SK-N-SH (cell line): ENCODE measurements around the gene SCGN. TPM values are rescaled to one million over a fixed set of nuclear protein-coding genes. Genes with fewer than 3 reads are reported as not detected.

Source experiments
- CTCF ChIA-PET: fragments of 300-600, 350-600 bp; formaldehyde crosslinking; extraction: SDS; loops from one replicate; lab custom pipeline; 2021; lab: Yijun Ruan, JAX
- POLR2A ChIA-PET: fragments of 350-600 bp; sonication (Branson Sonifier 250); formaldehyde crosslinking; extraction: SDS; loops from one replicate; lab custom pipeline; 2020; ENCODE audit warnings: antibody characterized with exemption, inconsistent platforms; lab: Yijun Ruan, JAX
- DNase-seq: peaks from one replicate; pipeline ENCODE4 v3.0.0; 2012
- H2AFZ ChIP-seq: fragments of 200-600 bp; sonication (generic); 2 replicates; pipeline ENCODE4 v1.8.1; 2016; ENCODE audit warnings: antibody characterized with exemption, mild to moderate bottlenecking, low read depth
- H3F3A ChIP-seq: fragments of 200-600 bp; sonication (generic); replicated peaks from 2 replicates; pipeline ENCODE3; 2016; ENCODE audit warnings: antibody characterized with exemption, mild to moderate bottlenecking; ENCODE audit not compliant: insufficient read depth
- H3K27ac ChIP-seq, 2 experiments: fragments of 200-500 bp in 1 of 2; fragments of 200-600 bp in 1 of 2; sonication (Bioruptor generic) in 1 of 2; sonication (generic), shearing (Covaris generic) in 1 of 2; 2 replicates each; pipeline versions ENCODE4 v1.5.1 to v1.6.1; 2014 to 2016; ENCODE audit warnings: low read depth in 2 of 2, inconsistent platforms in 1 of 2, low read length in 1 of 2, mild to moderate bottlenecking in 1 of 2, mixed read lengths in 1 of 2
- H3K27me3 ChIP-seq: fragments of 200-600 bp; sonication (generic), shearing (Covaris generic); 2 replicates; pipeline ENCODE4 v1.6.1; 2016; ENCODE audit warnings: mixed run types; ENCODE audit not compliant: insufficient read depth
- H3K36me3 ChIP-seq, 2 experiments: fragments of 200-500 bp in 1 of 2; fragments of 200-600 bp in 1 of 2; sonication (Bioruptor generic) in 1 of 2; sonication (generic) in 1 of 2; replicated peaks in 1 of 2; 2 replicates each; pipeline versions ENCODE3 to v1.5.1; 2014 to 2016; ENCODE audit warnings: low read length in 1 of 2, mild to moderate bottlenecking in 1 of 2; ENCODE audit not compliant: insufficient read depth in 2 of 2, control insufficient read depth in 1 of 2
- H3K4me1 ChIP-seq, 2 experiments: fragments of 200-500 bp in 1 of 2; fragments of 200-600 bp in 1 of 2; sonication (Bioruptor generic) in 1 of 2; sonication (generic), shearing (Covaris generic) in 1 of 2; 2 replicates each; pipeline versions ENCODE4 v1.5.1 to v1.6.1; 2014 to 2016; ENCODE audit warnings: low read depth in 1 of 2, low read length in 1 of 2, mixed run types in 1 of 2; ENCODE audit not compliant: insufficient read depth in 2 of 2, control insufficient read depth in 1 of 2
- H3K4me2 ChIP-seq: fragments of 200-600 bp; sonication (generic), shearing (Covaris generic); 2 replicates; pipeline ENCODE4 v1.6.1; 2017; ENCODE audit warnings: mixed run types
- H3K4me3 ChIP-seq, 2 experiments: fragments of 200-500 bp in 1 of 2; fragments of 200-600 bp in 1 of 2; sonication (Bioruptor generic) in 1 of 2; sonication (generic), shearing (Covaris generic) in 1 of 2; 2 replicates each; pipeline versions ENCODE4 v1.5.1 to v1.8.1; 2014 to 2016; ENCODE audit warnings: low read depth in 2 of 2, inconsistent platforms in 1 of 2, low read length in 1 of 2, mild to moderate bottlenecking in 1 of 2, mixed read lengths in 1 of 2, moderate library complexity in 1 of 2
- H3K79me2 ChIP-seq: fragments of 200-600 bp; sonication (generic); 2 replicates; pipeline ENCODE4 v1.8.1; 2017; ENCODE audit warnings: mild to moderate bottlenecking; ENCODE audit not compliant: insufficient read depth
- H3K9ac ChIP-seq: fragments of 200-600 bp; sonication (generic); 2 replicates; pipeline ENCODE4 v1.6.1; 2017; ENCODE audit warnings: mixed run types
- H3K9me2 ChIP-seq: fragments of 200-600 bp; sonication (generic); 2 replicates; pipeline ENCODE4 v1.6.1; 2017; ENCODE audit warnings: mixed run types
- H3K9me3 ChIP-seq: fragments of 200-600 bp; sonication (generic); 2 replicates; pipeline ENCODE4 v1.6.1; 2017; ENCODE audit warnings: mixed run types, mild to moderate bottlenecking, moderate library complexity
- H4K20me1 ChIP-seq: fragments of 200-600 bp; sonication (generic); 2 replicates; pipeline ENCODE4 v1.6.1; 2017; ENCODE audit warnings: mild to moderate bottlenecking, mixed run types; ENCODE audit not compliant: insufficient read depth
- CHD2 ChIP-seq: fragments of 150-350 bp; IDR thresholded peaks from 2 replicates; pipeline ENCODE4 v1.6.1; 2018; ENCODE audit warnings: low read length; ENCODE audit not compliant: partially characterized antibody
- ELF1 ChIP-seq: IDR thresholded peaks from 2 replicates; pipeline ENCODE4 v1.4.0; 2012
- EP300 ChIP-seq, 2 experiments: IDR thresholded peaks; 2 replicates each; pipeline versions ENCODE4 v1.4.0 to v1.6.1; 2012; ENCODE audit warnings: borderline replicate concordance in 1 of 2, low read depth in 1 of 2, low read length in 1 of 2
- FOXM1 ChIP-seq: IDR thresholded peaks from 2 replicates; pipeline ENCODE4 v1.4.0; 2012; ENCODE audit warnings: low read depth, mild to moderate bottlenecking
- GABPA ChIP-seq: IDR thresholded peaks from 2 replicates; pipeline ENCODE4 v1.4.0; 2012; ENCODE audit warnings: low read depth, mild to moderate bottlenecking
- GATA2 ChIP-seq: sonication (generic); formaldehyde crosslinking; IDR thresholded peaks from 2 replicates; pipeline ENCODE4 v1.5.0; 2020; ENCODE audit warnings: mild to moderate bottlenecking, missing genetic modification reagents
- JUND ChIP-seq: IDR thresholded peaks from 2 replicates; pipeline ENCODE4 v1.4.0; 2012
- MXI1 ChIP-seq: IDR thresholded peaks from 2 replicates; pipeline ENCODE4 v1.6.1; 2012; ENCODE audit warnings: mild to moderate bottlenecking, low read depth, low read length, improper control_type of control experiment
- POLR2AphosphoS5 ChIP-seq: IDR thresholded peaks from 2 replicates; pipeline ENCODE4 v1.6.1; 2012; ENCODE audit warnings: low read depth, low read length
- RXRA ChIP-seq: IDR thresholded peaks from 2 replicates; pipeline ENCODE4 v1.4.0; 2012; ENCODE audit warnings: low read depth, mild to moderate bottlenecking, borderline replicate concordance
- SIN3A ChIP-seq: IDR thresholded peaks from 2 replicates; pipeline ENCODE4 v1.6.1; 2012; ENCODE audit warnings: low read depth, mild to moderate bottlenecking, low read length, moderate library complexity, borderline replicate concordance
- SMC3 ChIP-seq: IDR thresholded peaks from 2 replicates; pipeline ENCODE4 v1.6.1; 2012; ENCODE audit warnings: low read depth, low read length, improper control_type of control experiment
- TCF12 ChIP-seq: IDR thresholded peaks from 2 replicates; pipeline ENCODE4 v1.4.0; 2012
- TEAD4 ChIP-seq: IDR thresholded peaks from 2 replicates; pipeline ENCODE4 v1.4.0; 2012; ENCODE audit warnings: mild to moderate bottlenecking, borderline replicate concordance; ENCODE audit not compliant: insufficient read depth
- YY1 ChIP-seq: IDR thresholded peaks from 2 replicates; pipeline ENCODE4 v1.4.0; 2012; ENCODE audit warnings: low read depth, mild to moderate bottlenecking
- WGBS: methylation state at CpG from one replicate; pipeline ENCODE4 v1.1.6; 2017; ENCODE audit warnings: low lambda C conversion rate; 5-methylcytosine and 5-hydroxymethylcytosine counted together
- polyA plus RNA-seq, 3 experiments: library from polyadenylated mRNA; depleted of rRNA; stranded (reverse); fragments of >200 nt; gene quantifications; 2 replicates each; pipeline ENCODE4 v1.2.3, GENCODE V29; 2012
- TF ChIP-seq, protein P1 (sequence below): fragments of 200-600 bp; sonication (generic); IDR thresholded peaks from 2 replicates; pipeline ENCODE4 v1.6.1; 2017; ENCODE audit warnings: antibody characterized with exemption, mild to moderate bottlenecking, moderate library complexity
- TF ChIP-seq, protein P2 (sequence below): IDR thresholded peaks from 2 replicates; pipeline ENCODE4 v1.6.1; 2012; ENCODE audit warnings: mild to moderate bottlenecking, low read depth, low read length, moderate library complexity
- TF ChIP-seq, protein P3 (sequence below): IDR thresholded peaks from 2 replicates; pipeline ENCODE4 v1.4.0; 2012; ENCODE audit warnings: low read depth, borderline replicate concordance

The SCGN gene
- polyA plus RNA-seq, 1 of the 3 experiments (the other 2 are of a cell fraction) = not detected

DNA sequence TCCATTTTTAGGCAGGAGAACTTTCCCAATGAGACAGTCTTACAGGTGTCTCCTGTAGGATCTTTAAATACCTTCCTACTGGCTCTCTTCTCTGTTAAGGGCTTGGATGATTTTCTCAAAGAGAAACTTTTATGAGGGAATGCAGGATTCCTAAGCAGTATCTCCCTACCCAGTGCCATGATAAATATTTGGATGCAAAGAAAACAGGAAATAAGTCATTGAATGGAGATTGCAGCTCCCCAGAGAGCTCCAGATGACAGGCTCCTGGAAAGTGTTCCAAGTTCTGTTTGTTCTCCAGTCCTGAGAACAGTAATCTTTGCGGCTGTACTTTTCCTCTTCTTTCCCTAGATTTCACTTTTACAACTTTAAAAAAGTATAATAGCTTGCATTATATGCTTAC, 2.4 kb upstream of the SCGN start:
- POLR2A ChIA-PET = no interaction called here
- Histone ChIP-seq H3K4me2 (no peak overlapping the region), H3K79me2 (no peaks in the 10 kb centered on the region), H3K9ac (no peak overlapping the region), H4K20me1 (no peaks in the 10 kb centered on the region), H3K4me3 (no peak overlapping the region), H3F3A (no peaks in the 10 kb centered on the region), H3K9me2 (no peaks in the 10 kb centered on the region), H2AFZ (no peak overlapping the region), H3K36me3 (no peaks in the 10 kb centered on the region), H3K4me1 (peaks cover 0 to 5% of the 10 kb centered on the region in 2 experiments; a peak in 2 of 4 replicates), H3K9me3 (no peaks in the 10 kb centered on the region), H3K27me3 (no peaks in the 10 kb centered on the region; the same call in 1 of the 2 replicates), H3K27ac (no peak overlapping the region)
- TF ChIP-seq EP300 (IDR thresholded peaks at IDR 0.05; ENCODE audit: borderline replicate concordance in 1 of 2, low read depth in 1 of 2, low read length in 1 of 2) (no peak), ELF1 (no peak), JUND (no peak), RXRA (no peak), SIN3A (no peak), GATA2 (CRISPR knock-in tag) (no peak), CHD2 (no peak), GABPA (no peak), TEAD4 (no peak), YY1 (no peak), SMC3 (no peak), TCF12 (no peak), MXI1 (no peak), FOXM1 (no peak), POLR2AphosphoS5 (no peak)
- TF ChIP-seq, protein P1, sequence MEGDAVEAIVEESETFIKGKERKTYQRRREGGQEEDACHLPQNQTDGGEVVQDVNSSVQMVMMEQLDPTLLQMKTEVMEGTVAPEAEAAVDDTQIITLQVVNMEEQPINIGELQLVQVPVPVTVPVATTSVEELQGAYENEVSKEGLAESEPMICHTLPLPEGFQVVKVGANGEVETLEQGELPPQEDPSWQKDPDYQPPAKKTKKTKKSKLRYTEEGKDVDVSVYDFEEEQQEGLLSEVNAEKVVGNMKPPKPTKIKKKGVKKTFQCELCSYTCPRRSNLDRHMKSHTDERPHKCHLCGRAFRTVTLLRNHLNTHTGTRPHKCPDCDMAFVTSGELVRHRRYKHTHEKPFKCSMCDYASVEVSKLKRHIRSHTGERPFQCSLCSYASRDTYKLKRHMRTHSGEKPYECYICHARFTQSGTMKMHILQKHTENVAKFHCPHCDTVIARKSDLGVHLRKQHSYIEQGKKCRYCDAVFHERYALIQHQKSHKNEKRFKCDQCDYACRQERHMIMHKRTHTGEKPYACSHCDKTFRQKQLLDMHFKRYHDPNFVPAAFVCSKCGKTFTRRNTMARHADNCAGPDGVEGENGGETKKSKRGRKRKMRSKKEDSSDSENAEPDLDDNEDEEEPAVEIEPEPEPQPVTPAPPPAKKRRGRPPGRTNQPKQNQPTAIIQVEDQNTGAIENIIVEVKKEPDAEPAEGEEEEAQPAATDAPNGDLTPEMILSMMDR = no peak
- TF ChIP-seq, protein P2, sequence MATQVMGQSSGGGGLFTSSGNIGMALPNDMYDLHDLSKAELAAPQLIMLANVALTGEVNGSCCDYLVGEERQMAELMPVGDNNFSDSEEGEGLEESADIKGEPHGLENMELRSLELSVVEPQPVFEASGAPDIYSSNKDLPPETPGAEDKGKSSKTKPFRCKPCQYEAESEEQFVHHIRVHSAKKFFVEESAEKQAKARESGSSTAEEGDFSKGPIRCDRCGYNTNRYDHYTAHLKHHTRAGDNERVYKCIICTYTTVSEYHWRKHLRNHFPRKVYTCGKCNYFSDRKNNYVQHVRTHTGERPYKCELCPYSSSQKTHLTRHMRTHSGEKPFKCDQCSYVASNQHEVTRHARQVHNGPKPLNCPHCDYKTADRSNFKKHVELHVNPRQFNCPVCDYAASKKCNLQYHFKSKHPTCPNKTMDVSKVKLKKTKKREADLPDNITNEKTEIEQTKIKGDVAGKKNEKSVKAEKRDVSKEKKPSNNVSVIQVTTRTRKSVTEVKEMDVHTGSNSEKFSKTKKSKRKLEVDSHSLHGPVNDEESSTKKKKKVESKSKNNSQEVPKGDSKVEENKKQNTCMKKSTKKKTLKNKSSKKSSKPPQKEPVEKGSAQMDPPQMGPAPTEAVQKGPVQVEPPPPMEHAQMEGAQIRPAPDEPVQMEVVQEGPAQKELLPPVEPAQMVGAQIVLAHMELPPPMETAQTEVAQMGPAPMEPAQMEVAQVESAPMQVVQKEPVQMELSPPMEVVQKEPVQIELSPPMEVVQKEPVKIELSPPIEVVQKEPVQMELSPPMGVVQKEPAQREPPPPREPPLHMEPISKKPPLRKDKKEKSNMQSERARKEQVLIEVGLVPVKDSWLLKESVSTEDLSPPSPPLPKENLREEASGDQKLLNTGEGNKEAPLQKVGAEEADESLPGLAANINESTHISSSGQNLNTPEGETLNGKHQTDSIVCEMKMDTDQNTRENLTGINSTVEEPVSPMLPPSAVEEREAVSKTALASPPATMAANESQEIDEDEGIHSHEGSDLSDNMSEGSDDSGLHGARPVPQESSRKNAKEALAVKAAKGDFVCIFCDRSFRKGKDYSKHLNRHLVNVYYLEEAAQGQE = no peak
- TF ChIP-seq, protein P3, sequence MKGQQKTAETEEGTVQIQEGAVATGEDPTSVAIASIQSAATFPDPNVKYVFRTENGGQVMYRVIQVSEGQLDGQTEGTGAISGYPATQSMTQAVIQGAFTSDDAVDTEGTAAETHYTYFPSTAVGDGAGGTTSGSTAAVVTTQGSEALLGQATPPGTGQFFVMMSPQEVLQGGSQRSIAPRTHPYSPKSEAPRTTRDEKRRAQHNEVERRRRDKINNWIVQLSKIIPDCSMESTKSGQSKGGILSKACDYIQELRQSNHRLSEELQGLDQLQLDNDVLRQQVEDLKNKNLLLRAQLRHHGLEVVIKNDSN = no peak
- 27% methylated on average over 1 of the region's 1 CpG for WGBS
- CTCF ChIA-PET = interaction anchor here (1.6 kb wide), 1 partner anchor 38 kb away, joined by 3 read pairs; no protein-coding TSS in a partner anchor
- no peak for DNase-seq
